ENCODE results near the gene NDUFS7.

Gene NDUFS7

GRCh38 chr19:1386945-1387683, 3.4 kb downstream of the NDUFS7 start:
- no peak for DNase-seq

DNA sequence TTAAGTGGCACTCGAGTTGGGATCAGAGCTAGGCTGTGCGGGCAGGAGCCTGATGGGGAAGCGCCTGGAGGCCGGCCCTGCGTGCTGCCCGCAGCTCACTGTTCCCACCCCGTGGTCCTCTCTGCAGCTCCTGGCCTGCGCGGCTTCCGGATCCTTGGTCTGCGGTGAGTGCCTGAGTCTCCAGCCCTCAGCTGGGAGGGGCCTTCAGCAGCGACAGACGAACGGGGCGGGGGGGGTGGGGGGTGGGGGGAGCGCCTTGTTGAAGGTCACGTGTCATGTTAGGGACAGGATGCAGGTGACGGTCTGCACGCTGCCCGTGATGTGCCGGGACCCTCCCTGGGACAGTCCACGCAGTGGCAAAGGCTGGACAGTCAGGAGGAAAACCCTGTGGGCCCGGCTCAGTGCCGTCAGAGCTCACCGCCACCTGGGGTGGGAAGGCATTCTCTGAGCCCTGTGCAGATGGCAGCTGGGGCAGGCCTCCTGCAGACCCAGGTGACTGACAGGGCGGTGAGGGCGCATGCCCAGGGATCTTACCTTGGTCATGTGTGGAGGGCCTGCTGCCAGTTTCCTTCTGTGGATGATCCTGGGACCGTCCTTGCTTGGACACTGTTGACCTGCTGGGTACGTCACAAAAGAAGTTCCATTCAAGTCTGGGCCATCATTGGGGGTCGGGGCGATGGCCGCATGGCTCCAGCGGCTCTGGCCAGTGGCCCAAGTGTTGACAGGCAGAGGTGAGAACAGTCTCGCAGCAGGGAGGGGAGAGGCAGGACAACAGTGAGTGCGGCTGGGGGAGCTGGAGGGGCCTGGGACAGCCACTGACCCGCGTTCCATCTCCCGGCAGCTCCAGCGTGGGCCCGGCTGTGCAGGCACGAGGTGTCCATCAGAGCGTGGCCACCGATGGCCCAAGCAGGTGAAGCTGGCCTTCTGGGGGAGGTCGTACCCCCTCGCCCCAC, 4.3 kb downstream of the NDUFS7 start:
- no peak for DNase-seq

GRCh38 chr19:1388637-1389026, 4.9 kb downstream of the NDUFS7 start:
- DNase-seq: no peak

DNA sequence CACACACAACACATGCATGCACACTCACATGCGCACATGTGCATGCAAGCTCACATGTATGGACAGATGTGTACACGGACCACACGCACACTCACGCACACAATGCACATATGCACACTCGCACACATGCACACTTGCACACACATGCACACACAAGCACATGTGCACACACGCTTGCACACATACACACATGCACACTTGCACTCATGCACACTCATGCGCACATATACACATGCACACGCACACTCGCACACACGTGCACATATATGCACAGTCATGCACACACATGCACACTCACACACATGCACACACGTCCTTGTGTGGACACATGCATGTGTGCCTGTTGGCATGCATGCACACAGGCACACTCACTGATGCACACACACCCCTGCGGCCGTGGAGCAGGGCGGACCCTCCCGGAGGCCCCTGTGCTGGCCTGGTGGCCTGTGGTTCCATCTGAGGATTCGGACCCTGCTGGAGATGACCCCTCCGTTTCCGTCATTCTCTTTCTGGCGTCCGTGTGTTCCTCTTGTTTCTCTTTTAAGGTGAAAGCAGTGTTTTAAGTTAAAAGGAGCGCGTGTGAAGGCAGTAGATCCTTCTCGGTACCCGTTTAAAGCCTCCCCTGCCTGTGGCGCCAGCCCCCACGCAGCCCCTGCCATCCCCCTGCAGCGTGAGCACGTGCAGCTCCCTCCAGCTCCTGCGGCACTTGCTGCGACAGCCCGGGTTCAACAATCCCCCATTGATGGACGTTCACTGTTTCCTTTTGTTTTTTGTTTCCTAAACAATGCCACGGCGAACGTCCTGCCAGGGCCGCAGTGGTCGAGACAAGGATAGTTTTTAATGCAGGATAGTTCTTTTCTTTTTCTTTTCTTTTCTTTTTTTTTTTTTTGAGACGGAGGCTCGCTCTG, 5.6 kb downstream of the NDUFS7 start:
- no peak for DNase-seq

GRCh38 chr19:1390890-1391423, 7.2 kb downstream of the NDUFS7 start:
- no peak for DNase-seq

DNA sequence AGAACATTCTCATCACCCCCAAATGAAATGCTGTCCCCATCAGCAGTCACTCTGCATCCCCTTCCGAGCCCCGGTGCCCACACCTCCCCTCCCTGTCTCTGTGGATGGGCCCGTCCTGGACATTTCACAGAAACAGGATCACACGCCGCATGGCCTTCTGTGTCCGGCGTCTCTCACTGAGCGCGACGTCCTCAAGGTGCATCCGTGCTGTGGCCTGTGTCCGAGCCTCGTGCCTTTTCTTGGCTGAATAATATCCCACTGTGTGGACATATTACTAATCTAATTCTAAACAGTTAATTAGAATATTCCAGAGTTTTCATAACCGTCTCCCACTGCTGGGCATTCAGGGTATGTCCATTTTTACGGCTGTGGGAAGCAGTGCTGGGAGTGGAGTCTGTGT, 8.7 kb downstream of the NDUFS7 start:
- no peak for DNase-seq

DNA sequence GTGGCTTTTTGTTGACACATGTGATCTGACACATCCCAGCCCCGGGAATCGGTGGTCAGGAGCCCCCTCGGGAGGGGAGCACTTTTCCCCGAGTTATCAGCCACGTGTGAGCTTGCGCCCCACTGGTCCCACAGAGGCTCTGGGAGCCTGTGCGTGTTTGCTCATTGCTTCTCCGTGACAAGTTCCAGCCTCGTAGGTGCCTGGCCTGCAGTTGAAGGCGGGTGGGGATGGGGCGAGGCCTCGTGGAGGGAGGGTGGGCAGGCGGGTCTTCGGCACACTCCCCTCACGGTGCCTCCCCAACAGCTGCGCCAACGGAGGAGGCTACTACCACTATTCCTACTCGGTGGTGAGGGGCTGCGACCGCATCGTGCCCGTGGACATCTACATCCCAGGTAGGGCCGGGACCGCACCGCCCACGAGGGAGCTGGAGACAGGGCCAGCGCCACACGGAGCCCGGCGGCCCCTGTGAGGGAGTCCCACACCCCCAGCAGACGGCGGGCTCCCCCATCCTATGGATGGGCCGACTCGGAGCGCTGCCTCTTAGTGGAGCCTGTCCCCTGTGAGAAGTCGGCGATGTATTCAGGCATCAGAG, 9.3 kb downstream of the NDUFS7 start:
- no peak for DNase-seq

DNA sequence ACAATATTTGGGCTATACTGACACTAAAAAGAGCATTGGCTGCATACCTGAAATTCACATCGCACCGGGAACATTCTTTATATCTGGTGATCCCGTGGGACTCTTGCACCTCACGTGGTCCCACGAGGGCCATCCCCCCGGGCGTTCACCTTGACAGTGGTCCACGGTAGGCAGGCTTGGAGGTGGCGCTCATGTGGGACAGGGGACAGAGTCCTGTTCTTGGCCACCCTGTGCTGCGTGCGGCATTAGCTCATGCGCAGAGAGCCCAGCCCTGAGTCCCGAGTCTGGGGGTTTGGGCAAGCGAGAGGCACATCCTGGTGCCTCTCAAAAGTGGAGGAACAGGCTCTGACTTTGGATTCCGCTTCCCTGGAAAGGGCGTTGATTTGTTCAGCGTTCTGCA, 10.1 kb downstream of the NDUFS7 start:
- no peak for DNase-seq

GRCh38 chr19:1394252-1395193, 10.8 kb downstream of the NDUFS7 start:
- no peak for DNase-seq

DNA sequence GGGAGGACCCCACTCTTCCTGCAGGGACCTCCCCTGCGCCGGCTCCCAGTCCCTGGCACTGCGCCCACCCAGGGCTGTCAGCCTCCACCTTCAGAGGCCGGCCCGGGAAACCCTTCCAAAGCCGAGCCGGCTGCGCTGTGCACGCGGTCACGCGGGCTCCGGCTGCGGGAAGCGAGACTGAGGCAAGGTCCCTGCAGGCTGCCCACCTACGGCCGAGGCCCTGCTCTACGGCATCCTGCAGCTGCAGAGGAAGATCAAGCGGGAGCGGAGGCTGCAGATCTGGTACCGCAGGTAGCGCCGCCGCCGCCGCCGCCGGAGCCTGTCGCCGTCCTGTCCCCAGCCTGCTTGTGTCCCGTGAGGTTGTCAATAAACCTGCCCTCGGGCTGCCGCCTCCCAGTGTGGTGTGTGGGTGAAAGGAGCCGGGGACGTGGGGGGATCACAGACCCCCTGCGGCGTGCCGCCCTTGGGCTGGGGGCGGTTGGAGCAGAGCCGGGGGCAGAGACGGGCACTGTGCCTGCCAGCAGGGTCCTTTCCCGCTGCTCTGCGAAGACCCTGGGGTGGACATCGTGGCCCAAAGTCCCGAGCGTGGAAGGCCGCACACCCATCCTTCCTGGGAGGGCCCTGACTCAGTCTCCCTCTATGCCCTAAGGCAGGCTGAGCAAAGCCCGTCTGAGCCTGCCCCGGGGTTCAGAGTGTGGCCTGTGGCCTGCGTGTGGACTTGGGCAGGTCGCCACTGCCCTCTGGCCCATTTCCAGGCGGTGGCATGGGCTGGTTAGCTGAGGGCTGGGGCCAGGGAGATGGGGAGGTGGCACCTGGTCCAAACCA, 11.7 kb downstream of the NDUFS7 start:
- no peak for DNase-seq

GRCh38 chr19:1396019-1396767, 12.5 kb downstream of the NDUFS7 start:
- DNase-seq: no peak

DNA sequence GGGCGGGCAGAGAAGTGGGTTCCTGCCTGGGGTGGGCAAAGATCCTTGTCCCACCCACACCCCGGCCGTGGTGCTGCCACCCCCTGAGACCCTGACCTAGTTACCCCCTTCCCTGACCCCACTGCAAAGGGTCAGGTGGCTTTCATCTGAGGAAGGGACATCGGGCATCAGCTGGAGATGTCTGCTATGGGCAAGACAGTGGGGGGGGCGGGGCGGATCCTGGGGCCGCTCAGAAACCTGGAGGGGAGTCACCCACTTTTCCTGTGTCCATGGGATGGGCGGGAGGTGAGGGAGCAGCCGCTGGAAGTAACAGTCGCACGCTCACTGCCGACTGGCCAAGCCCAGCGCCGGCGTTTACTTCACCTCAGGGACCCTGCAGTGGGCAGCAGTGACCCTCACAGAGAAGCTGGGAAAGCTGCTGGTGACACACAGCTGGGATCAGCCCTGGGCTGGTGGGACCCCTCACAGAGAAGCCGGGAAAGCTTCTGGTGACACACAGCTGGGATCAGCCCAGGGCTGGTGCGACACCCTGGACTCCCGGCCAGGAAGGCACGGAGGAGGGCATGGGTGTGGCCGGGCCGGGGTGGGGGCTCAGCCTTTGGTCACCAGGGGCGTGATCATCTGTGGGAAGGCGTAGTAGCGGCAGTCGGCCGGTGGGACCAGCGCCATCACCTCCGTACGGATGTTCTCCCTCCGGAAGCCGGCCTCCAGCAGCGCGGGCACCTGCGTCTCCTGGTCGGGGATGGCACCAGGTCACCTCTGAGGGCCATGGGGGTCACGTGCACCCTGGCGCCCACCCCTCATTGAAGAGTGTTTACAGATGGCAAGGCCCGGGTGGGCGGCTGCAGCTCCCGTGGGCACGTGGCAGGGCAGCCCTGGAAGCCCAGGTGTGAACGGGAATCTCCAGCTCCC, 13.3 kb downstream of the NDUFS7 start:
- DNase-seq: no peak

GRCh38 chr19:1397838-1398237, 14.1 kb downstream of the NDUFS7 start:
- no peak for DNase-seq

GRCh38 chr19:1399079-1399478, 15.4 kb downstream of the NDUFS7 start:
- no peak for DNase-seq

DNA sequence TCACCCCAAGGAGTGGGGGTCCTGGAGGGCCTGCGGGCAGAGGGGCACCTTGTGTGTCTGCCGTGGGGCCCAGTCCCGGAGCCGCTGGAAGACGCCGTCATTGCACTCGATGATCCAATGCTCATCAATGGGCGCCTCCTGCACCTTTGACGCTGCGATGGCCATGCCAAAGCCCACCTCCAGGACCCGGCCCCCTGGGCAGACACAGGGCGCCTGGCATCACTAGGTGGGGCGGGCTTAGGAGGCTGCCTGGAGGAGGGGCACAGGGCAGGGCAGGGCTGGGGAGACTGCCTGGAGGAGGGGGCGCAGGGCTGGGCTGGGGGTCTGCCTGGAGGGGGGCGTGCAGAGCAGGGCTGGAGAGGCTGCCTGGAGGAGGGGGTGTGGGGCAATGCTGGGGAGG, 16.0 kb downstream of the NDUFS7 start:
- DNase-seq: no peak

GRCh38 chr19:1400281-1401137, 16.8 kb downstream of the NDUFS7 start:
- peak; percentile 52 for DNase-seq

GRCh38 chr19:1401138-1401888, 17.6 kb downstream of the NDUFS7 start, which contains the start of gene GAMT:
GAMT (minus strand) TSS chr19:1401542; CDS start chr19:1401476, 66 bp downstream.
- no peak for DNase-seq

Data from NCI-H1694 (cell line).